ENCODE results near the gene MAD2L2.

Gene MAD2L2

DNA sequence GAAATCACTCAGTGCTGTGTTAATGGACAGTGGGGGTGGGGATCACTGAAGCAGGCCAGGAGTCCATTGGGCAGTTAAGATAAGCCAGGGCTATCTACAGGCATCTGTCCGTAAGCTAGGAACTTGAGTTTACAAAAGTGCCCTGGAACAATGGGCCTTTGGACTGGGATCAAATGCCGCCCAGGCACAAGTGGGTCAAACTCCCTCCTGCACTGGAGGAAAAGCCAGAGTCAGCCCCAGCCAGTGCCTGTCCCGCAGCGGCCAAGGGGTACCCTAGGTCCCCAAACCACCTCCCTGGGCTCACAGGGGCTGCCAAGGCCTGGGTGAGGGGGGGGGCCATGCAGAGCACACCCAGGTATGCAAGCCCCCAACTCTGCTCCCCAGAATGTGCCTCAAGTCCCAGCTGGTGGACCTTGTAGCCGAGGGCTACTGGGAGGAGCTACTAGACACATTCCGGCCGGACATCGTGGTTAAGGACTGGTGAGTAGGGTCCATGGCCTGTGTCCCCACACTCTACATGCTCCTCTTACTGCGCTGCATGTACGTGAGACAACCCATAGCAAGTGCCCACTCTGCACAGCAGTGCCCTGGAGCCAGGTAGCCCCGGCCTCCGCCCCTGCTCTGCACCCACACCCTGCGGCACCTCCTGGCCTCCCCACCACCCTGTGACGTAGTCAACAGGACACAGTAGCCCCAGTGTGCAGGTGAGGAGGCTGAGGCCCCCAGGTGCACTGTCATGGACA, 9.2 kb downstream of the MAD2L2 start:
- Histone ChIP-seq H3K27me3 (ENCODE audit: control insufficient read depth, insufficient read depth, low read length) (no peaks in the 10 kb centered on the region), H3K27ac (no peak overlapping the region), H3K4me3 (ENCODE audit: low read depth, low read length) (no peak overlapping the region), H3K4me2 (ENCODE audit: low read length) (no peak overlapping the region), H3K9ac (no peak overlapping the region), H3K36me3 (ENCODE audit: control insufficient read depth, insufficient read depth, low read length) (no peaks in the 10 kb centered on the region), H3K79me2 (no peaks in the 10 kb centered on the region), H3K9me3 (ENCODE audit: control insufficient read depth, low read length) (no peaks in the 10 kb centered on the region), H2AFZ (no peak overlapping the region), H3K4me1 (no peaks in the 10 kb centered on the region)
- TF ChIP-seq, protein P1, sequence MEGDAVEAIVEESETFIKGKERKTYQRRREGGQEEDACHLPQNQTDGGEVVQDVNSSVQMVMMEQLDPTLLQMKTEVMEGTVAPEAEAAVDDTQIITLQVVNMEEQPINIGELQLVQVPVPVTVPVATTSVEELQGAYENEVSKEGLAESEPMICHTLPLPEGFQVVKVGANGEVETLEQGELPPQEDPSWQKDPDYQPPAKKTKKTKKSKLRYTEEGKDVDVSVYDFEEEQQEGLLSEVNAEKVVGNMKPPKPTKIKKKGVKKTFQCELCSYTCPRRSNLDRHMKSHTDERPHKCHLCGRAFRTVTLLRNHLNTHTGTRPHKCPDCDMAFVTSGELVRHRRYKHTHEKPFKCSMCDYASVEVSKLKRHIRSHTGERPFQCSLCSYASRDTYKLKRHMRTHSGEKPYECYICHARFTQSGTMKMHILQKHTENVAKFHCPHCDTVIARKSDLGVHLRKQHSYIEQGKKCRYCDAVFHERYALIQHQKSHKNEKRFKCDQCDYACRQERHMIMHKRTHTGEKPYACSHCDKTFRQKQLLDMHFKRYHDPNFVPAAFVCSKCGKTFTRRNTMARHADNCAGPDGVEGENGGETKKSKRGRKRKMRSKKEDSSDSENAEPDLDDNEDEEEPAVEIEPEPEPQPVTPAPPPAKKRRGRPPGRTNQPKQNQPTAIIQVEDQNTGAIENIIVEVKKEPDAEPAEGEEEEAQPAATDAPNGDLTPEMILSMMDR (IDR thresholded peaks at IDR 0.05): no peak

DNA sequence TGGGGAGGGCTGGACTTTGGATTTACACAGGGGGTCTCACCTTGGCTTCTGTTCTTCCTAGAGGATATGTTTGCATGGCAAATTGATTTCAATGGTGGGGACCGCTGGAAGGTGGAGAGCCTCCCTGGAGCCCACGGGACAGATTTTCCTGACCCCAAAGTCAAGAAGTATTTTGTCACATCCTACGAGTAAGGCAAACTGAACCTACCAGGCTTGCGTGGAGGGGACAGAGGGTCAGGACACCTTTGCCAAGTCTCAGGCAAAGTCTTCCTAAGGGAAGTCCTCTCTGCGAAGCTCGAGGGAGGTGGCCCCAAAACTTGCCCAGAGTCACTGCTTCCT, 9.8 kb downstream of the MAD2L2 start:
- no peak overlapping the region for H2AFZ ChIP-seq
- H3K4me1 ChIP-seq: no peaks in the 10 kb centered on the region
- H3K4me2 ChIP-seq (ENCODE audit: low read length): no peak overlapping the region
- H3K27ac ChIP-seq: no peak overlapping the region
- H3K9ac ChIP-seq: no peak overlapping the region
- H3K9me3 ChIP-seq (ENCODE audit: control insufficient read depth, low read length): no peaks in the 10 kb centered on the region
- H3K79me2 ChIP-seq: no peaks in the 10 kb centered on the region
- H3K4me3 ChIP-seq (ENCODE audit: low read depth, low read length): no peak overlapping the region
- H3K36me3 ChIP-seq (ENCODE audit: control insufficient read depth, insufficient read depth, low read length): no peaks in the 10 kb centered on the region
- H3K27me3 ChIP-seq (ENCODE audit: control insufficient read depth, insufficient read depth, low read length): no peaks in the 10 kb centered on the region
- TF ChIP-seq, protein P1 (IDR thresholded peaks at IDR 0.05): no peak

DNA sequence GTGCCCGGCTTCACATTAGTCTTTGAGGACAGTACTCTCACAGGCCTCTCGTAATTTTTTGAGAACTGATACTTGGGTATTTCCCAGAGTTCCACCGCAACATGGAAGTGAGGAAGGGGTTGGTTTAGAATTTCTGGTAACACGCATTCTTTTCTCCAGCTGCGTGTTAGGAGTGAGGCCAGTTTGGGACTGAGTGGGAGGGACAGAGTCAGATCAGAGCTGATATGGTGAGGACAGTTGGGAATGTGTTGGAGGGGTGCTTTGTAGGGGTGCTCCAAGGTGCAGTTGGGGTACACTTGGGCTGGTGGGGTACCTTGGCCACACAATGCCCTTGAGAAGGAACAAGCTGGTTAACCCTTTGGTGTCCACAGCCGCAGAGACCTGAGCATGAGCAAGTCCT, 10.2 kb downstream of the MAD2L2 start:
- Histone ChIP-seq H3K4me3 (ENCODE audit: low read depth, low read length) (no peak overlapping the region), H3K27me3 (ENCODE audit: control insufficient read depth, insufficient read depth, low read length) (no peaks in the 10 kb centered on the region), H3K4me2 (ENCODE audit: low read length) (no peak overlapping the region), H3K9ac (no peak overlapping the region), H3K79me2 (no peaks in the 10 kb centered on the region), H3K4me1 (no peaks in the 10 kb centered on the region), H3K9me3 (ENCODE audit: control insufficient read depth, low read length) (no peaks in the 10 kb centered on the region), H3K27ac (no peak overlapping the region), H2AFZ (no peak overlapping the region), H3K36me3 (ENCODE audit: control insufficient read depth, insufficient read depth, low read length) (no peaks in the 10 kb centered on the region)
- TF ChIP-seq, protein P1 (IDR thresholded peaks at IDR 0.05): no peak

DNA sequence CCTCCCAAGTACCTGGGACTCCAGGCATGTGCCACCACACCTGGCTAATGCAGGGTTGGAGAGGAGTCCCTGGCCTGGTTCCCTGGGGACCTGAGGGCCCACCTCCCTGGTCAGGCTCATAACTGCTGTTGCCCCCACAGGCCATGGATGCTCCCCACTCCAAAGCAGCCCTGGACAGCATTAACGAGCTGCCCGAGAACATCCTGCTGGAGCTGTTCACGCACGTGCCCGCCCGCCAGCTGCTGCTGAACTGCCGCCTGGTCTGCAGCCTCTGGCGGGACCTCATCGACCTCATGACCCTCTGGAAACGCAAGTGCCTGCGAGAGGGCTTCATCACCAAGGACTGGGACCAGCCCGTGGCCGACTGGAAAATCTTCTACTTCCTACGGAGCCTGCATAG, 12.4 kb downstream of the MAD2L2 start:
- no peak overlapping the region for H3K4me3 ChIP-seq (ENCODE audit: low read depth, low read length)
- no peak overlapping the region for H2AFZ ChIP-seq
- H3K27me3 ChIP-seq (ENCODE audit: control insufficient read depth, insufficient read depth, low read length): no peaks in the 10 kb centered on the region
- no peak overlapping the region for H3K4me2 ChIP-seq (ENCODE audit: low read length)
- H3K9ac ChIP-seq: no peak overlapping the region
- H3K79me2 ChIP-seq: no peaks in the 10 kb centered on the region
- no peaks in the 10 kb centered on the region for H3K36me3 ChIP-seq (ENCODE audit: control insufficient read depth, insufficient read depth, low read length)
- no peaks in the 10 kb centered on the region for H3K9me3 ChIP-seq (ENCODE audit: control insufficient read depth, low read length)
- peaks cover 3% of the 10 kb centered on the region for H3K4me1 ChIP-seq
- H3K27ac ChIP-seq: no peak overlapping the region
- TF ChIP-seq, protein P1 (IDR thresholded peaks at IDR 0.05): no peak

Measured in parathyroid adenoma (tissue), 2 donors.